HepG2 (cell line): ENCODE results near the gene TULP4.

Source experiments
- CTCF ChIP-seq: sonication (generic); formaldehyde crosslinking; IDR thresholded peaks from 2 replicates; pipeline ENCODE4 v1.5.0; 2020; ENCODE audit warnings: mild to moderate bottlenecking, missing genetic modification reagents, moderate library complexity
- EZH2 ChIP-seq: conservative IDR thresholded peaks from 2 replicates; pipeline ENCODE4 v1.6.1; 2012; ENCODE audit warnings: mild to moderate bottlenecking, low read depth, low read length, moderate library complexity
- GPN1 ChIP-seq: sonication (generic); formaldehyde crosslinking; IDR thresholded peaks from 2 replicates; pipeline ENCODE4 v1.5.1; 2020; ENCODE audit warnings: missing genetic modification reagents, borderline replicate concordance
- JUND ChIP-seq: sonication (generic); formaldehyde crosslinking; IDR thresholded peaks from 2 replicates; pipeline ENCODE4 v1.8.0; 2022; ENCODE audit warnings: mild to moderate bottlenecking, missing genetic modification reagents
- KDM4B ChIP-seq: sonication (generic); formaldehyde crosslinking; IDR thresholded peaks from 2 replicates; pipeline ENCODE4 v1.4.0; 2020; ENCODE audit warnings: missing genetic modification reagents
- MAFK ChIP-seq, 2 experiments: IDR thresholded peaks in 1 of 2; conservative IDR thresholded peaks in 1 of 2; 2 replicates each; pipeline ENCODE4 v1.6.1; 2011; ENCODE audit warnings: improper control_type of control experiment in 2 of 2, low read length in 2 of 2
- MTA1 ChIP-seq: sonication (generic); formaldehyde crosslinking; IDR thresholded peaks from 2 replicates; pipeline ENCODE4 v1.4.0; 2020; ENCODE audit warnings: missing genetic modification reagents, mild to moderate bottlenecking, borderline replicate concordance
- MYC ChIP-seq: sonication (generic); formaldehyde crosslinking; IDR thresholded peaks from 2 replicates; pipeline ENCODE4 v1.9.0; 2021; ENCODE audit warnings: missing genetic modification reagents, borderline replicate concordance
- NFE2 ChIP-seq: sonication (generic); formaldehyde crosslinking; IDR thresholded peaks from 2 replicates; pipeline ENCODE4 v1.4.0; 2020; ENCODE audit warnings: missing genetic modification reagents
- NR2C2 ChIP-seq: sonication (generic); formaldehyde crosslinking; IDR thresholded peaks from 2 replicates; pipeline ENCODE4 v1.4.0; 2020; ENCODE audit warnings: missing genetic modification reagents, mild to moderate bottlenecking, moderate library complexity, borderline replicate concordance
- SETDB1 ChIP-seq: sonication (generic); formaldehyde crosslinking; IDR thresholded peaks from 2 replicates; pipeline ENCODE4 v1.5.1; 2020; ENCODE audit warnings: missing genetic modification reagents, mild to moderate bottlenecking, borderline replicate concordance
- TBX3 ChIP-seq: fragments of 450-650 bp; IDR thresholded peaks from 2 replicates; pipeline ENCODE4 v1.6.1; 2017; ENCODE audit warnings: antibody characterized with exemption, mild to moderate bottlenecking, inconsistent platforms, borderline replicate concordance
- ZNF207 ChIP-seq: fragments of 450-650 bp; IDR thresholded peaks from 2 replicates; pipeline ENCODE4 v1.6.1; 2016; ENCODE audit warnings: antibody characterized with exemption, borderline replicate concordance

GRCh38 chr6:158552055-158552795 is 240.0 kb downstream of the TULP4 start:
- TF ChIP-seq TBX3 (no peak), KDM4B (no peak), MAFK (conservative IDR thresholded peaks at IDR 0.05 in 1 of 2, IDR thresholded peaks at IDR 0.05 in 1 of 2; ENCODE audit: low read length in 2 of 2) (peak in 1 of 2 experiments; percentile 44; a peak in 2 of 4 replicates), CTCF (no peak), NFE2 (no peak), JUND (no peak), MYC (CRISPR knock-in tag) (no peak), SETDB1 (no peak), ZNF207 (no peak), GPN1 (CRISPR knock-in tag) (no peak), MTA1 (CRISPR knock-in tag) (no peak), EZH2 (no peak), NR2C2 (no peak)
